ENCODE measurements around the gene NPDC1. TPM values are rescaled to one million over a fixed set of nuclear protein-coding genes. Genes with fewer than 3 reads are reported as not detected.

Gene NPDC1
- total RNA-seq, 1 donor, result 51.2 TPM

GRCh38 chr9:136997371-136997770 lies 48.6 kb downstream of the NPDC1 start:
- no peak for DNase-seq (ENCODE audit: low read depth in 2 of 3, low spot score in 2 of 3)

DNA sequence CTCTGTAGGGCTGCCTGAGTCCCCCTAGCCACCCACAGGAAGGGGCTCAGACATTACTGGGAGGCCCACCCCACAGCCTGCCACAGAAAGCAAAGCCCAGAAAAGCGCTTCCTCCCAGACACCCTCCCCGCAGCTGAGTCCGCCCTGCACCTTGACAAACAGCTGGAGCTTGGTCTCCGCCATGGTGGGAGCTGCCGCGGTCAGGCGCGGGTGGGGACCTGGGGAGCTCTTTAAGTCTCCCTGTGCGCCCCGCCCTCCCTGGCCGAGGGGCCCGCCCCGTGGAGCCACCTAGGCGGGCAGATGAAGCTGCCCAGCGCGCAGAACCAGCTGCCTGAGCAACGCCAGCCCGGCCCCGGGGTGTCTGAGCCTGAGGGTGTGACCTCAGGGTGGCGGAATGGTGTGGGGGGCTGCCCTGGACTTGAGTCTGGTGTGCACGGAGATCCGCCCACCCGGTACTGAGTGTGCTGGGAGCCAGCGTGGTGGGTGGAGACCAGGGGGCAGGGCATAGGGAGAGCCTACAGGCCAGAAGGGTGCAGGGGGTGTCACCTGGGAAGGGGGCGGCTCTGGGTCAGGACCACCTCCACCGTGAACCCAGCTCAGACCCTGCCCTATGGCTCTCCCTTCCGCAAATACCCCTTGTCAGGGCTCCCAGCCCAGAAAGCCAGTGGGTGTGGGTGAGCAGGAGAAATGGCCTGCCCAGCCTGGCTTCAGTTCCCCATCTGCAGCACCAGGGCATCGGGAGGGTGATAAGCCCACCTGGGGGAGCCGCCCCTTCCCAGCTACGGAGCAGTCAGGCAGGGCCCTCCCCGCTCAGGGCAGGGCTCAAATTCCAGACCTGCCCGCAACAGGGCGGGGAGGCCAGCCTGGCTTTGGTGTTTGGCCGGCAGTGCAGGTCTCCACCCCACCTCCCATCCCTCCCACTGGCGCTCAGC lies 49.4 kb downstream of the NPDC1 start, which contains the start of gene CLIC3:
CLIC3 (minus strand) TSS at position 208 of the 932 bp plus-strand sequence; CDS start at position 183, 25 bp downstream.
- DNase-seq (ENCODE audit: low read depth in 2 of 3, low spot score in 2 of 3), result peak in 1 of 3 donors; percentile 62

- no peak for DNase-seq (ENCODE audit: low read depth in 2 of 3, low spot score in 2 of 3)
Observed at GRCh38 chr9:136995772-136996311, 50.1 kb downstream of the NPDC1 start.

DNA sequence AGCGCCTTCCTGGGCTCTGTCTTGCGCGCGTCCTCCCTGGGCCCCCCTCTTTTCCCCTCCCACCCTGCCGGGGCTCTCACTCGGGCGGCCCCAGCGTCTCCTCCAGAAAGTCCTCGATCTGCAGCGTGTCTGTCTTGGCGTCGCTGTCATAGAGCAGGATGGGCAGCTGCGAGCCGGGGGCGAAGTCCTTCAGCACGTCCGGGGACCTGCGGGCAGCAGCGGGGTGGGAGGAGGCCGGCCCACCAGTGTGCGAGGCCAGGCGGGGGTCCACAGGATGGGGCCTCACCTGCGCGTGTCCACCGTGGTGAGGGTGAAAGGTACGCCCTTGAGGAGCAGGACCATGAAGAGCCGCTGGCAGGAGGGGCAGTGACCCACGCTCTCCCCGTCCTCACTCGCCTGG lies 50.6 kb downstream of the NPDC1 start:
- DNase-seq (ENCODE audit: low read depth in 2 of 3, low spot score in 2 of 3), result no peak

GRCh38 chr9:136994888-136995230 lies 51.1 kb downstream of the NPDC1 start:
- DNase-seq (ENCODE audit: low read depth in 2 of 3, low spot score in 2 of 3), result no peak

GRCh38 chr9:136994180-136994887 lies 51.6 kb downstream of the NPDC1 start:
- DNase-seq (ENCODE audit: low read depth in 2 of 3, low spot score in 2 of 3), result no peak

DNA sequence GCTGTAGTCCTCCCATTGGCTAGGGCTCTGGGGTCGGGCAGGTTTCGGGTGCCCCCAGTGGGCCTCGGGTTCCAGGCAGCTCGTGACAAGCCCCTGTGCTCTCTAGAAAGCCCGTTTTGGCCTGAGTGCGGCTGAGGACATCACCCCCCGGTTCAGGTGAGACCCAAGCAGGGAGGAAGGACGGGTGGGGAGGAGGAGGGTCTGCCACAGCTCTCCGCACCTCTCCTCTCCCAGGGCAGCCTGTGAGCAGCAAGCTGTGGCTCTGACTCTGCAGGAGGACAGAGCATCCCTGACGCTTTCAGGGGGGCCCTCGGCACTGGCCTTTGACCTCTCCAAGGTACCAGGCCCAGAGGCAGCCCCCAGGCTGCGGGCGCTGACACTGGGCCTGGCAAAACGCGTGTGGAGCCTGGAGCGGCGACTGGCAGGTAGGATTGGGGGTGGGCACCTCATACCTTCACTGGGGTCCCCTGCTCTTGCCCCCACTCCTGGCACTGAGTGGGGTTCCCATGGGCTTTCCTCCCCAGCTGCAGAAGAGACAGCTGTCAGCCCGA lies 53.1 kb downstream of the NPDC1 start:
- no peak for DNase-seq (ENCODE audit: low read depth in 2 of 3, low spot score in 2 of 3)

- DNase-seq (ENCODE audit: low read depth in 2 of 3, low spot score in 2 of 3), result peak; percentile 76 to 91 (median 89)
Observed at GRCh38 chr9:136991993-136992818, 53.8 kb downstream of the NPDC1 start, which contains the start of gene PAXX. TSS of gene PAXX (plus strand) at chr9:136992422. CDS start at chr9:136992444, 22 bp downstream.

DNA sequence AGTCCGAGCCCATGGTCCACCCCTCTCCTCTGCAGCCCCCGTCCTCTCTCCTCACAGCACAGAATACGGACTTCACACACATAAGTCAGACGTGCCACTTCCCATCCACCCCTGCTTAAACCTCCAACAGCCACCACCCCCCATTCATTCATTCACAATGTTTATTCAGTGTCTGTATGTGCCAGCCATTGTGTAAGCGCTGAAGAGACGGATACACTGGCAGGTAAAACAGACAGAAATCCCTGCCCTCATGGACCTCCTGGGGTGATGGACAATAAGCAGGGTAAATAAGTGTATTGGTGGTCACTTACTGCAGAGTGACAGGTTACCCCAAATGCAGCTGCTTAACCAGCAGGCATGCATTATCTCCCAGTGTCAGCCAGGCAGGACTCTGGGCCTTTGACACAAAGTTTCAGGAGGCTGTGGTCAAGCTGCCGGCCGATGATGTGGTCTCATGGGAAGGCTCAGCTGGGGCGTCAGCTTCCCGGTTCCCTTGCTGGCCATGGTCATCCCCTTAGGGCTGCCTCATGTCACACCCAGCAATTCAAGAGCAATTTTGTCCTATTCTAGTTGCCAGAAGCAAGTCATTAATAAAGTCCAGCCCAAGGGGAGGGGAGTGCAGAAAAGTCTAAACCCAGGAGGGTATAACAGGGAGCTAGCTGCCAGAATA lies 55.6 kb downstream of the NPDC1 start:
- DNase-seq (ENCODE audit: low read depth in 2 of 3, low spot score in 2 of 3), result no peak

Small RNA genes within 50 kb of the gene (small RNA-seq; reads per million reads assigned to genes)
- not detected for gene RF00153

Other genes starting within 250 kb of the NPDC1 start
- gene CCDC183, start 249.8 kb downstream of the NPDC1 start, total RNA-seq, result 1.6 TPM
- gene RABL6, start 238.2 kb downstream of the NPDC1 start, total RNA-seq, result 66.8 TPM
- gene AJM1, start 203.7 kb downstream of the NPDC1 start, total RNA-seq, result 0.27 TPM
- 36.9 TPM for gene PHPT1, start 196.8 kb downstream of the NPDC1 start, total RNA-seq
- 1.1 TPM for gene MAMDC4, start 193.8 kb downstream of the NPDC1 start, total RNA-seq
- 211 TPM for gene EDF1, start 179.9 kb downstream of the NPDC1 start, total RNA-seq
- 20.5 TPM for gene TRAF2, start 159.7 kb downstream of the NPDC1 start, total RNA-seq
- 179 TPM for gene FBXW5, start 101.4 kb downstream of the NPDC1 start, total RNA-seq
- gene C8G, start 100.9 kb downstream of the NPDC1 start, total RNA-seq, result 0.81 TPM
- 0.54 TPM for gene LCN12, start 93.9 kb downstream of the NPDC1 start, total RNA-seq
- not detected for gene PTGDS, start 68.7 kb downstream of the NPDC1 start, total RNA-seq
- gene LCNL1, start 63.2 kb downstream of the NPDC1 start, total RNA-seq, result not detected
- 16.7 TPM for gene PAXX, start 53.8 kb downstream of the NPDC1 start, total RNA-seq
- 0.27 TPM for gene CLIC3, start 49.6 kb downstream of the NPDC1 start, total RNA-seq
- 99.1 TPM for gene ABCA2, start 17.9 kb downstream of the NPDC1 start, total RNA-seq
- gene FUT7, start 14.1 kb downstream of the NPDC1 start, total RNA-seq, result 14.3 TPM
- not detected for gene ENTPD2, start 7.9 kb upstream of the NPDC1 start, total RNA-seq
- gene SAPCD2, start 24.4 kb upstream of the NPDC1 start, total RNA-seq, result 4.8 TPM
- 14.8 TPM for gene UAP1L1, start 31.3 kb upstream of the NPDC1 start, total RNA-seq
- 70.8 TPM for gene MAN1B1, start 40.8 kb upstream of the NPDC1 start, total RNA-seq
- 154 TPM for gene DPP7, start 68.6 kb upstream of the NPDC1 start, total RNA-seq
- gene GRIN1, start 93.0 kb upstream of the NPDC1 start, total RNA-seq, result under 0.01 TPM
- 2.2 TPM for gene LRRC26, start 123.9 kb upstream of the NPDC1 start, total RNA-seq
- not detected for gene TMEM210, start 125.9 kb upstream of the NPDC1 start, total RNA-seq
- 59.8 TPM for gene ANAPC2, start 142.4 kb upstream of the NPDC1 start, total RNA-seq
- 78.4 TPM for gene SSNA1, start 142.5 kb upstream of the NPDC1 start, total RNA-seq
- 3.0 TPM for gene TPRN, start 154.6 kb upstream of the NPDC1 start, total RNA-seq
- gene TMEM203, start 159.5 kb upstream of the NPDC1 start, total RNA-seq, result 35.5 TPM
- gene NDOR1, start 159.5 kb upstream of the NPDC1 start, total RNA-seq, result 10.2 TPM
- gene RNF208, start 176.1 kb upstream of the NPDC1 start, total RNA-seq, result 1.3 TPM
- gene CYSRT1, start 179.0 kb upstream of the NPDC1 start, total RNA-seq, result 0.27 TPM
- gene RNF224, start 181.3 kb upstream of the NPDC1 start, total RNA-seq, result not detected
- not detected for gene SLC34A3, start 184.7 kb upstream of the NPDC1 start, total RNA-seq
- 141 TPM for gene TUBB4B, start 195.1 kb upstream of the NPDC1 start, total RNA-seq
- 0.54 TPM for gene STPG3, start 205.1 kb upstream of the NPDC1 start, total RNA-seq
- 72.7 TPM for gene NELFB, start 209.2 kb upstream of the NPDC1 start, total RNA-seq
- gene TOR4A, start 231.5 kb upstream of the NPDC1 start, total RNA-seq, result 25.0 TPM